Hepatocyte (in vitro differentiated cells): ENCODE results near the gene ZNRF1.

Experiments
- EZH2 ChIP-seq: fragments of 200-600 bp; sonication (generic); IDR thresholded peaks from 2 replicates; pipeline ENCODE4 v1.6.1; 2016; ENCODE audit warnings: antibody characterized with exemption, mild to moderate bottlenecking, borderline replicate concordance
- EZH2phosphoT487 ChIP-seq: fragments of 200-600 bp; sonication (generic); IDR thresholded peaks from one replicate; pipeline ENCODE4 v1.6.1; 2018; ENCODE audit warnings: antibody characterized with exemption, mild to moderate bottlenecking, low read depth, moderate library complexity; ENCODE audit not compliant: unreplicated experiment, severe bottlenecking
- TF ChIP-seq, protein P1 (sequence below): fragments of 200-600 bp; sonication (generic); IDR thresholded peaks from 2 replicates; pipeline ENCODE4 v1.5.1; 2016; ENCODE audit warnings: antibody characterized with exemption, mild to moderate bottlenecking; ENCODE audit not compliant: poor library complexity

DNA sequence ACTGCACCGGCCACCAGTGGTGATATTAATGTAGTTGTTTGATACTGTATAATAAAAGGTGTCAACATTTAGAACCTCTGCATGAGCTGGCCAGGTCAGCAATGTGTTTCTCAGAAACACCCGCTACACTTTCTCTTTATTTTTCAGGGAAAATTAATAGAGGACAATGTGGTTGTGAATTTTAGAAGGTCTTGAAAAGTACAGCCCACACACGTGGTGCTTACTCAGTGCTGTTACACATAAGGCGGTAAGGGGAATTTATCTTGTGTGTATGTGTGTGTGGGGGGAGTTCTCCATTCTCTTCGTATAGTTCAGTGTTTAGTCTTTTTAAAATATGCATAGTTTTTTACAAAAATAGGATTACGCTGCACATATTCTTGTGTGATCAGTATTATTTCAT, 145.1 kb downstream of the ZNRF1 start:
- TF ChIP-seq, protein P1, sequence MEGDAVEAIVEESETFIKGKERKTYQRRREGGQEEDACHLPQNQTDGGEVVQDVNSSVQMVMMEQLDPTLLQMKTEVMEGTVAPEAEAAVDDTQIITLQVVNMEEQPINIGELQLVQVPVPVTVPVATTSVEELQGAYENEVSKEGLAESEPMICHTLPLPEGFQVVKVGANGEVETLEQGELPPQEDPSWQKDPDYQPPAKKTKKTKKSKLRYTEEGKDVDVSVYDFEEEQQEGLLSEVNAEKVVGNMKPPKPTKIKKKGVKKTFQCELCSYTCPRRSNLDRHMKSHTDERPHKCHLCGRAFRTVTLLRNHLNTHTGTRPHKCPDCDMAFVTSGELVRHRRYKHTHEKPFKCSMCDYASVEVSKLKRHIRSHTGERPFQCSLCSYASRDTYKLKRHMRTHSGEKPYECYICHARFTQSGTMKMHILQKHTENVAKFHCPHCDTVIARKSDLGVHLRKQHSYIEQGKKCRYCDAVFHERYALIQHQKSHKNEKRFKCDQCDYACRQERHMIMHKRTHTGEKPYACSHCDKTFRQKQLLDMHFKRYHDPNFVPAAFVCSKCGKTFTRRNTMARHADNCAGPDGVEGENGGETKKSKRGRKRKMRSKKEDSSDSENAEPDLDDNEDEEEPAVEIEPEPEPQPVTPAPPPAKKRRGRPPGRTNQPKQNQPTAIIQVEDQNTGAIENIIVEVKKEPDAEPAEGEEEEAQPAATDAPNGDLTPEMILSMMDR, result no peak
- TF ChIP-seq EZH2phosphoT487 (no peak), EZH2 (no peak)
